A673 (cell line): Measurements from ENCODE around the gene STEAP4. TPM values are rescaled to one million over a fixed set of nuclear protein-coding genes. Genes with fewer than 3 reads are reported as not detected.

ENCODE experiments used
- BruUV-seq: library from RNA; stranded (reverse); fragments of 400-500 nt; replicated peaks from 2 replicates; lab custom pipeline; 2021; lab: Mats Ljungman, UMichigan
- CTCF ChIA-PET: fragments of 300-600 bp; sonication (Branson Sonifier 250); formaldehyde crosslinking; loops from one replicate; lab custom pipeline; 2022; ENCODE audit warnings: antibody characterized with exemption; lab: Charles Lee
- POLR2A ChIA-PET: fragments of 300-600 bp; sonication (Branson Sonifier 250); formaldehyde crosslinking; loops from one replicate; lab custom pipeline; 2022; ENCODE audit warnings: antibody characterized with exemption; ENCODE audit not compliant: low non-redundant PET; lab: Charles Lee
- DNase-seq: peaks from one replicate; pipeline ENCODE4 v3.0.0-alpha.2; 2015; ENCODE audit warnings: low spot score
- H3K27ac ChIP-seq: fragments of 200-600 bp; sonication (generic); 2 replicates; pipeline ENCODE4 v1.5.1; 2016; ENCODE audit warnings: mixed run types, low read depth, mild to moderate bottlenecking, mixed read lengths, antibody characterized with exemption, low read length; ENCODE audit not compliant: poor library complexity, severe bottlenecking
- H3K27me3 ChIP-seq: fragments of 200-600 bp; sonication (generic); replicated peaks from 2 replicates; pipeline ENCODE4 v1.6.1; 2017; ENCODE audit warnings: mixed run types, low read depth, mild to moderate bottlenecking, mixed read lengths, antibody characterized with exemption, low read length; ENCODE audit not compliant: insufficient read depth, poor library complexity
- H3K36me3 ChIP-seq: fragments of 200-600 bp; sonication (generic); 2 replicates; pipeline ENCODE4 v1.6.1; 2016; ENCODE audit warnings: mixed run types, mild to moderate bottlenecking, mixed read lengths, antibody characterized with exemption, low read length; ENCODE audit not compliant: insufficient read depth, poor library complexity, severe bottlenecking
- H3K4me1 ChIP-seq: fragments of 200-600 bp; sonication (generic); 2 replicates; pipeline ENCODE4 v1.6.1; 2017; ENCODE audit warnings: mixed run types, mild to moderate bottlenecking, mixed read lengths, antibody characterized with exemption, low read length; ENCODE audit not compliant: insufficient read depth, poor library complexity, severe bottlenecking
- H3K4me3 ChIP-seq: fragments of 200-600 bp; sonication (generic); 2 replicates; pipeline ENCODE4 v1.5.1; 2016; ENCODE audit warnings: low read depth, mixed run types, mild to moderate bottlenecking, mixed read lengths, low read length; ENCODE audit not compliant: poor library complexity, severe bottlenecking
- H3K9me3 ChIP-seq: fragments of 200-600 bp; sonication (generic); 2 replicates; pipeline ENCODE4 v1.6.1; 2016; ENCODE audit warnings: mixed run types, low read depth, mild to moderate bottlenecking, mixed read lengths, antibody characterized with exemption, low read length; ENCODE audit not compliant: poor library complexity, severe bottlenecking
- EZH2 ChIP-seq: fragments of 200-600 bp; sonication (generic); IDR thresholded peaks from 2 replicates; pipeline ENCODE4 v1.6.1; 2017; ENCODE audit warnings: borderline replicate concordance, low read depth, mild to moderate bottlenecking, mixed read lengths, antibody characterized with exemption, low read length; ENCODE audit not compliant: poor library complexity, severe bottlenecking
- intact Hi-C: fragments of 100-400 bp; cut with micrococcal nuclease; formaldehyde crosslinking; loops from one replicate; pipeline ENCODE4 v1.10.0; 2022; ENCODE audit not compliant: unreplicated experiment
- total RNA-seq: library from RNA; stranded (reverse); gene quantifications from 2 replicates; pipeline ENCODE4 v1.2.3, GENCODE V29; 2021
- TF ChIP-seq, protein P1 (sequence below): fragments of 300-800, 200-600 bp; sonication (generic); conservative IDR thresholded peaks from 2 replicates; pipeline ENCODE4 v1.5.1; 2017; ENCODE audit warnings: low read depth, mild to moderate bottlenecking, antibody characterized with exemption, low read length, moderate library complexity, mixed read lengths

STEAP4 gene
- total RNA-seq, 1 experiment from 2014 or later = not detected

DNA sequence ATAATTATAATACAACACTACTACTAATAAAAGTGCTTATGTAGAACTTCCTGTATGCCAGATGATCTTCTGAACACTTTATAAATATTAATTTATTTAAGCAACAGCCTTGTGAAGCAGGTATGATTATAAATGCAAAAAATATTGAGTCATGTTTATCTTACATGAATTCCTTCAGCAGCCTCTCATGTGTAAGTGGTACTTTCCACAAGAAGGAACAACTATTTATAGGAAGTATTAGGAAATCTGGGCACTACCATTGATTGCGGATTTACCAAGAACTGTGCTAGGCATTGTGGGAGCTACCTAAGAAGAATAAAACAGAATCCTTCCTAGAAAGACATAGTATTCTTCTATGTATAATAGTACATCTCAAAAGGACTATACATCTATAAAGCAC, 10.7 kb upstream of the STEAP4 start:
- BruUV-seq = no TSS peak
- ChIA-PET CTCF (no interaction called here), POLR2A (no interaction called here)
- Histone ChIP-seq H3K27me3 (no peaks in the 10 kb centered on the region), H3K4me1 (no peaks in the 10 kb centered on the region), H3K36me3 (no peaks in the 10 kb centered on the region), H3K9me3 (no peaks in the 10 kb centered on the region), H3K4me3 (no peak overlapping the region), H3K27ac (no peak overlapping the region)
- no peak for TF ChIP-seq EZH2
- TF ChIP-seq, protein P1, sequence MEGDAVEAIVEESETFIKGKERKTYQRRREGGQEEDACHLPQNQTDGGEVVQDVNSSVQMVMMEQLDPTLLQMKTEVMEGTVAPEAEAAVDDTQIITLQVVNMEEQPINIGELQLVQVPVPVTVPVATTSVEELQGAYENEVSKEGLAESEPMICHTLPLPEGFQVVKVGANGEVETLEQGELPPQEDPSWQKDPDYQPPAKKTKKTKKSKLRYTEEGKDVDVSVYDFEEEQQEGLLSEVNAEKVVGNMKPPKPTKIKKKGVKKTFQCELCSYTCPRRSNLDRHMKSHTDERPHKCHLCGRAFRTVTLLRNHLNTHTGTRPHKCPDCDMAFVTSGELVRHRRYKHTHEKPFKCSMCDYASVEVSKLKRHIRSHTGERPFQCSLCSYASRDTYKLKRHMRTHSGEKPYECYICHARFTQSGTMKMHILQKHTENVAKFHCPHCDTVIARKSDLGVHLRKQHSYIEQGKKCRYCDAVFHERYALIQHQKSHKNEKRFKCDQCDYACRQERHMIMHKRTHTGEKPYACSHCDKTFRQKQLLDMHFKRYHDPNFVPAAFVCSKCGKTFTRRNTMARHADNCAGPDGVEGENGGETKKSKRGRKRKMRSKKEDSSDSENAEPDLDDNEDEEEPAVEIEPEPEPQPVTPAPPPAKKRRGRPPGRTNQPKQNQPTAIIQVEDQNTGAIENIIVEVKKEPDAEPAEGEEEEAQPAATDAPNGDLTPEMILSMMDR = no peak
- intact Hi-C loops = no loop called here
- DNase-seq = no peak

DNA sequence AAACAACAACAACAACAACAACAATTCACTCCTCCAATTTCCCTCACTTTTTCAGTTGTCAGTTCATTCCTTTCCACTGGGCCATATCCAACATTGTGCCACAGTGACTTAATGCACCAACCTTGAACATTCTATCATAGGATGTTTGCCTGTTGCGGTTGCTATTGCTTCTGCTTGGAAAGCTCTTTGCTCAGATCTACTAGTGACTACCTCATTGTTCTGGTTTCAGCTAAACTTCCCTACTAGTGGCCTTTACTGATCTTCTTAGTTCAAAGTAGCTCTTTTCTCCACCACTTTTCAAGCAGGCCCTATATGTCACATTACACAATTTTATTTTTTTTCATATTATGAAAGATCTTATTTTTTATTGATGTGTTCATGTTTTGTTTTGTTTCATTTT, 9.8 kb upstream of the STEAP4 start:
- CTCF ChIA-PET = no interaction called here
- TF ChIP-seq, protein P1 = no peak
- TF ChIP-seq EZH2 = no peak
- no TSS peak for BruUV-seq

DNA sequence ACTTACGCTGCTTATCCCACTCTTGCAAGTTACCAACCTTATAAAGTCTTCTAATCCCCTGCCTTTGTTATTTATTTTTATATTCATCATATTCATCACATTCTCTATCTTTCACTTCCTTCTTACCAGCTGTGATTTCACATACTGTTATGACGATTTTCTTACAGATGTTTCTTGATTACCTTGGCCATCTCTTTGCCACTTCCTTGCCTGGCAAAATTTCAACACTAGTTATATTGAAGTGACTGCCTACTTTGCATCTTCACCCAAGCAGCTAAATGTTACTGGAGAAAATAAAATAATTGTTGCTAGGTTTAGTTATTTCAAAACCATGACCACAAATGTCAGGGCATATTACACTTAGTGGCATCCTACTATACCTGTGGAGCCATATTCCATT, 8.8 kb upstream of the STEAP4 start:
- Histone ChIP-seq H3K4me3 (no peak overlapping the region), H3K36me3 (no peaks in the 10 kb centered on the region), H3K9me3 (no peaks in the 10 kb centered on the region), H3K4me1 (no peaks in the 10 kb centered on the region), H3K27ac (no peak overlapping the region), H3K27me3 (no peaks in the 10 kb centered on the region)
- ChIA-PET POLR2A (no interaction called here), CTCF (no interaction called here)
- TF ChIP-seq EZH2 = no peak
- TF ChIP-seq, protein P1 = no peak
- intact Hi-C loops = no loop called here
- DNase-seq = no peak
- BruUV-seq = no TSS peak

More for the DNA sequence above, 9.8 kb upstream of the STEAP4 start:
- DNase-seq = no peak
- intact Hi-C loops = no loop called here
- H3K4me1 ChIP-seq = no peaks in the 10 kb centered on the region
- POLR2A ChIA-PET = no interaction called here
- H3K9me3 ChIP-seq = no peaks in the 10 kb centered on the region
- no peaks in the 10 kb centered on the region for H3K36me3 ChIP-seq
- no peak overlapping the region for H3K27ac ChIP-seq
- H3K4me3 ChIP-seq = no peak overlapping the region
- no peaks in the 10 kb centered on the region for H3K27me3 ChIP-seq
